ENCODE data around the gene GK.

- TF ChIP-seq CTCF (conservative IDR thresholded peaks at IDR 0.05) (no peak), ZFX (IDR thresholded peaks at IDR 0.05) (no peak)
These were observed 81.6 kb downstream of the GK start for GRCh38 chrX:30734782-30735181.
